Inflammatory macrophage treated with lipopolysaccharide for 4 hours (primary cell): ENCODE results near the gene LRFN3.
"Not testable (repeated sequence)": the region's sequence is repeated elsewhere in the genome, so short reads cannot be mapped to it uniquely, and the experiment has no call there.

Experiments used
- DNase-seq: peaks from one replicate; pipeline ENCODE4 v3.0.0-alpha.2; 2020

The LRFN3 gene

DNA sequence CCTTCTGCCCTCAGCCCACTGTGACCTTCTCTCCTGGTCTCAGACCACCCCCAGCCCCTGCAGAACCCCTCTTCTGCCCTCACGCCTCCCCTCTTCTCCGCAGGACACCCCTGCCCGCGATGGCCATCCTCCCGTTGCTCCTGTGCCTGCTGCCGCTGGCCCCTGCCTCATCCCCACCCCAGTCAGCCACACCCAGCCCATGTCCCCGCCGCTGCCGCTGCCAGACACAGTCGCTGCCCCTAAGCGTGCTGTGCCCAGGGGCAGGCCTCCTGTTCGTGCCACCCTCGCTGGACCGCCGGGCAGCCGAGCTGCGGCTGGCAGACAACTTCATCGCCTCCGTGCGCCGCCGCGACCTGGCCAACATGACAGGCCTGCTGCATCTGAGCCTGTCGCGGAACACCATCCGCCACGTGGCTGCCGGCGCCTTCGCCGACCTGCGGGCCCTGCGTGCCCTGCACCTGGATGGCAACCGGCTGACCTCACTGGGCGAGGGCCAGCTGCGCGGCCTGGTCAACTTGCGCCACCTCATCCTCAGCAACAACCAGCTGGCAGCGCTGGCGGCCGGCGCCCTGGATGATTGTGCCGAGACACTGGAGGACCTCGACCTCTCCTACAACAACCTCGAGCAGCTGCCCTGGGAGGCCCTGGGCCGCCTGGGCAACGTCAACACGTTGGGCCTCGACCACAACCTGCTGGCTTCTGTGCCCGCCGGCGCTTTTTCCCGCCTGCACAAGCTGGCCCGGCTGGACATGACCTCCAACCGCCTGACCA is 3.3 kb downstream of the LRFN3 start:
- no peak for DNase-seq

DNA sequence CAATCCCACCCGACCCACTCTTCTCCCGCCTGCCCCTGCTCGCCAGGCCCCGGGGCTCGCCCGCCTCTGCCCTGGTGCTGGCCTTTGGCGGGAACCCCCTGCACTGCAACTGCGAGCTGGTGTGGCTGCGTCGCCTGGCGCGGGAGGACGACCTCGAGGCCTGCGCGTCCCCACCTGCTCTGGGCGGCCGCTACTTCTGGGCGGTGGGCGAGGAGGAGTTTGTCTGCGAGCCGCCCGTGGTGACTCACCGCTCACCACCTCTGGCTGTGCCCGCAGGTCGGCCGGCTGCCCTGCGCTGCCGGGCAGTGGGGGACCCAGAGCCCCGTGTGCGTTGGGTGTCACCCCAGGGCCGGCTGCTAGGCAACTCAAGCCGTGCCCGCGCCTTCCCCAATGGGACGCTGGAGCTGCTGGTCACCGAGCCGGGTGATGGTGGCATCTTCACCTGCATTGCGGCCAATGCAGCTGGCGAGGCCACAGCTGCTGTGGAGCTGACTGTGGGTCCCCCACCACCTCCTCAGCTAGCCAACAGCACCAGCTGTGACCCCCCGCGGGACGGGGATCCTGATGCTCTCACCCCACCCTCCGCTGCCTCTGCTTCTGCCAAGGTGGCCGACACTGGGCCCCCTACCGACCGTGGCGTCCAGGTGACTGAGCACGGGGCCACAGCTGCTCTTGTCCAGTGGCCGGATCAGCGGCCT is 4.1 kb downstream of the LRFN3 start:
- DNase-seq: no peak

DNA sequence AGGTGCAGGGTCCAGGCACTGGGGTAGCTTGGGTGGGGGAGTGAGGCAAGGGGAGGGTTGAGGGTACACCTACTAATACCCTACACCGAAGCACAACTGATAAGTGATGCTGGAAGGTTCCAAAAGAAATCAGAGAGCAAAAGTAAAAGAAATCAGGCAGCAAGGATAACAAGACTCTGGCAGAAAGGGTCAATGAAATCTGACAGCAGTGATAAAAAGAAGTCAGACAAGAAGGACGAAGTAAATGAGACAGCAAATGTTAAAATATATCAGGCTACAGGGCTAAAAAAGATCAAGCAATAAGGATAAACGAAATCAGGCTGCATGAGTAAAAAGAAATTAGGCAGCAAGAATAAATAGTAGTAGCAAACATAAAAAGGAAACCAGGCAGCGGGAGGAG is 4.7 kb downstream of the LRFN3 start:
- no peak for DNase-seq

DNA sequence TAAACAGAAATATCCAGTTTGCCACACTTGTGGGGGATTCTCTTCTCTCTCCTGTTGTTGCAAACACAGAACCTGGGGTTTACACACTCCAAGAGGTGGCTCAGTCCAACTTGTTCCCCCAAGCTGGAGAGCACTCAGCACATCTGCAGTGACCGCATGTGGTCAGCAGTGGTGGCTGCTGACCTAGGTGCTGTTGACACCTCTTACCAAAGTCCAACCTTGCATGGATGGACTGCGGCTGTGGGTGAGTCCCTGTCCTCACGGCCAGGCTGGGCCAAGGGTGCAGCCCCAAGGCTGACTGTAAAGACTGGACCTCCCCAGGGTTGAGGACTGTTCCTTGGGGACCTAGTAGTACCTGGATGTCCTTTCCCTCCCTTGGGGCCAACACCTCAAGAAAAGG is 6.1 kb downstream of the LRFN3 start:
- DNase-seq: no peak

DNA sequence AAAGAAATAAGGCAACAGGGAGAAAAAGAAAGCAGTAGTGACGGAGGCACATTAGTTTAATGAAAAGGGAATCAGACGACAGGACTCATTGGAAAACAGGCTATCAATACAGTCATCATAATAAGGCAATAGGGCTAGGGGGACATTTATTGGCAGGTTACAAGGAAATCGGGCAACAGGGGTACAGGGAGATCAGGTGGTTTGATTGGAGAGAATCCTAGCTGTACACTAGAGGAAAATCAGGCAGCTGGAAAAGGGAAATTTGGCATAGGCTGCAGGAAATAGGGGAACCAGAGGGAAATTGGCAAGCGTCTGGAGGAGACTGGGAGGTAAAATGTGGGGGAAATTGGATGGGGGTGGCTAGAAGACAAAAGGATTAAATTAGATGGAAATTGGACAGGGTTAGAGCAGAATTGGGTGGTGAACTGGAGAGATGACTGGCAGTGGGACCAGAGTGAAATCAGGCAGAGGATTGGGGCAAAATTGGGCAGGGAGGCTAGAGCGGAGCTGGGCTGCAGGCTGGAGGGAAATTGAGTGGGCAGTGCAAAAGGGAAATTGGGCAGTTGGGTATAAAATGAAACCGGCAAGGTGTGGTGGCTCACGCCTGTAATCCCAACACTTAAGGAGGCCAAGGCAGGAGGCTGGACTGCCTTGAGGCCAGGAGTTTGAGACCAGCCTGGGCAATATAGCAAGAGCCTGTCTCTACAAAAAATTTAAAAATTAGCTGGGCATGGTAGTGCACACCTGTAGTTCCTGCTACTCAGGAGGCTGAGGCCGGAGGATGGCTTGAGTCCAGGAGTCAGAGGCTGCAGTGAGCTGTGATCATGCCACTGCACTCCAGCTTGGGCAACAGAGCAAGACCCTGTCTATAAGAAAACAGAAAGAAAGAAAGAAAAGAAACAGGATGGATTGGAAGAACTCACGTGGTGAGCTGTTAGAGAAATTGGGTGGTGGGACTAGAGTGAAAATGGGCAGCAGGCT is 7.4 kb downstream of the LRFN3 start:
- DNase-seq: no peak

DNA sequence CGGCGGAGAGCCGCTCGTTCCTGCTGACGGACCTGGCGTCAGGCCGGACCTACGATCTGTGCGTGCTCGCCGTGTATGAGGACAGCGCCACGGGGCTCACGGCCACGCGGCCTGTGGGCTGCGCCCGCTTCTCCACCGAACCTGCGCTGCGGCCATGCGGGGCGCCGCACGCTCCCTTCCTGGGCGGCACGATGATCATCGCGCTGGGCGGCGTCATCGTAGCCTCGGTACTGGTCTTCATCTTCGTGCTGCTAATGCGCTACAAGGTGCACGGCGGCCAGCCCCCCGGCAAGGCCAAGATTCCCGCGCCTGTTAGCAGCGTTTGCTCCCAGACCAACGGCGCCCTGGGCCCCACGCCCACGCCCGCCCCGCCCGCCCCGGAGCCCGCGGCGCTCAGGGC is 8.4 kb downstream of the LRFN3 start:
- DNase-seq: no peak

DNA sequence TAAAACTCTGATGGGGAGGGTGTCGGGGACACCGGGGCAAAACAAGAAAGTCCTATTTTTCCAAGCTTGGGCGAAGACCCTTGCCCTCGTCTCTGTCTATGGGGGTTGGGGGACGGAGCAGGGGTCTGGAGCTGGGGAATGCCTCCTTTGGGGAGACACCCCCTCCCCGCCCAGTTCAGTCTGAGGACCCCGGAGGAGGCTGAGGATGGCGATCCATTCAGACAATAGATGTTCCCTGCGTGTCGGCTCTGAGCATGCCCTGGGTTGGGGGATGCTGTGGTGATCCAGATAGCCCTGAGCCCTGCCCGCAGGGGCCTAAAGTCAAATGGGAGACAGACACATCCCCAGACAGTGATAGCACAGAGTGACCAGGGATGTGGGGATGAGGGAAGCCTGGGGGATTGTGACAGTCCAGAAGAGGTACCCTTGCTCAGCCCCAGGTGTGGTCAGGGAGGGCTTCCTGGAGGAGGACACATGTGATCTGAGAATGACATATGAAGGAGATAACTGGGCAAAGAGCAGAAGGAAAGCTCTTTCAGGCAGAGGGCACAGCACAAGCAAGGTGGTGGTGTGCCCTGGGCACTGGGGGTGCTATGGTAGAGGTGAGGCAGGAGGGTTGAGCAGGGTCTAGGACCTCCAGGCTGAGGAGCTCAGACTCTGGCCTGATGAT is 9.1 kb downstream of the LRFN3 start:
- no peak for DNase-seq

DNA sequence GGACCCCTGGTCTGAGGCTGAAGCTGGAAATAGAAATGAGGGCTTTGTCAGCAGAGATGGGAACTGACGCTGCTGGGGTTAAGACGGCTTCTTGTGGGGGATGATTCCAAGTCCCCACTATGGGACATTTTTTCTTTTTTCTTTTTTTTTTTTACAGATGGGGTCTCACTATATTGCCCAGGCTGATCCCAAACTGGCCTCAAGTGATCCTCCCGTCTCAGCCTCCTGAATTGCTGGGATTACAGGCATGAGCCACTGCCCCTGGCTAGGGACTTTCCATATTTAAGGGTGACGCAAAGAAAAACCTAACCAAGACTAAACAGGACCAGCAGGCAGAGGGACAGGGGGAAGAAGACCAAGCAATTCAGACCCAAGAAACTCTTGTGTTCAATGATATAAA is 10.0 kb downstream of the LRFN3 start:
- DNase-seq: no peak

DNA sequence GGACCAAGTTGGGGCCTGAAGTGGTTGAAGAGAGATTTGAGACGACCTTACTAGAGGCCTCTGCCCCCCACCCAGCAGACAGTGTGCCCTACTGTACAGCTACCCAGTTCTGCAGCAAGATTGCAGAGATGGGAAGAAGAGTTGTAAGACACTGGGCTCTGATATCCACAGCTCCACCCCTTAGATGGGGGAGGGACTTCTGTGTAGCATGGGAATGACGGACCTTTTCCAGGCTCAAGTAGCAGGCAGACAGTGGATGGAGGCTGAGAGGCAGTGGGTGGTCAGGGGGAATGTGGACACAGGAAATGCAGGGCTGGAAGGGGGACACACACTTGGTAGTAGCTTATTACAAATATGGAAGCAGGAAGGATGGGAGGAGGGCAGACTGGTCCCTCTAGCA is 13.0 kb downstream of the LRFN3 start:
- no peak for DNase-seq

DNA sequence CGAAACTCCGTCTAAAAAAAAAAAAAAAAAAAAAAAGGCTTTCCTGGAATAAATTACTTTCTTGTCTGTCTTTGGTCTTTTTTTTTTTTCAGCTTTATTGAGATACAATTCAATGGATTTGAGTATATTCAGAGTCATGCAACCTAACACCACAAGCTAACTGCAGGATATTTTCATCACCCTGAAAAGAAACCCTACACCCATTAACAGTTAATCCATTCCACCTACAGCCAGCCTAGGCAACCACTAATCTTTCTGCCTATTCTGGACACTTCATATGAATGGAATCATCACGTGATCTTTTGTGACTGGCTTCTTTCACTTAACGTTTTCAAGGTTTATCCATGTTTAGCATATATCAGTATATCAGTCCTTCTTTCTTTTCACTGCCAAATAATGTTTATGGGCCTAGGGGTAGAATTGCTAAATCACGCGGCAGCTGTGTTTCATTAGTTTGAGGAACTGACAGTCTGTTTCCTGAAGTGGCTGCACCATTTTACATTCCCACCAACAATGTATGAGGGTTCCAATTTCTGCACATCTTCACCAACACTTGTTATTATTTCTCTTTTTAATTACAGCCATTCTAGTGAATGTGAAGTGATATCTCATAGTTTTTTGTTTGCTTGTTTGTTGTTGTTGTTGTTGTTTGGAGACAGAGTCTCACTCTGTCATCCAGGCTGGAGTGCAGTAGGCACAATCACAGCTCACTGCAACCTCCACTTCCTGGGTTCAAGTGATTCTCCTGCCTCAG is 19.9 kb downstream of the LRFN3 start:
- no peak for DNase-seq

DNA sequence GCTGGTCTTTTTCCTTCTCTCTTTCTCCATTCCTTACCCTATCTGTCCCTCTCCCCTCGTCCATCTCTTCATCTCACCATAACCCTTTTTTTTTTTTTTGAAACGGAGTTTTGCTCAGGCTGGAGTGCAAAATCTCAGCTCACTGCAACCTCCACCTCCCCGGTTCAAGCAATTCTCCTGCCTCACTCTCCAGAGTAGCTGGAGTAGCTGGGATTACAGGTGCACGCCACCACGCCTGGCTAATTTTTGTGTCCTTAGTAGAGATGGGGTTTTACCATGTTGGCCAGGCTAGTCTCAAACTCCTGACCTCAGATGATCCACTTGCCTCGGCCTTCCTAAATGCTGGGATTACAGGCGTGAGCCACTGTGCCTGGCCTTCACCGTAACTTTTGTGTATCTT is 21.2 kb downstream of the LRFN3 start:
- not testable (repeated sequence) for DNase-seq

DNA sequence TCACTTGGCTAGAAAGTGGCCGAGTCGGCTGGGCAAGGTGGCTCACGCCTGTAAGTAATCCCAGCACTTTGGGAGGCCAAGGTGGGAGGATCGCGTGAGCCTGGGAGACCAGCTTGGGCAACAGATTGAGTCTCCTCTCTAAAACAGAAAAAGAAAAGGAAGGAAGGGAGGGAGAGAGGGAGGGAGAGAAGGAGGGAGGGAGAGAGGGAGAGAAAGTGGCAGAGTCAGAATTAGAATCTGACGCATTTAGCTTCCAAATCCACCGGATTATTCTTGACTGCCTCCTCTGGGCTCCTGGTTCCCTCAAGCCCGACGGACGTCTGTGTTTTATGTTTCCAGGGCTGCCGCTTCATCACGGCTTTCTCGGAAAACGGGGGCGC is 22.5 kb downstream of the LRFN3 start:
- DNase-seq: no peak

DNA sequence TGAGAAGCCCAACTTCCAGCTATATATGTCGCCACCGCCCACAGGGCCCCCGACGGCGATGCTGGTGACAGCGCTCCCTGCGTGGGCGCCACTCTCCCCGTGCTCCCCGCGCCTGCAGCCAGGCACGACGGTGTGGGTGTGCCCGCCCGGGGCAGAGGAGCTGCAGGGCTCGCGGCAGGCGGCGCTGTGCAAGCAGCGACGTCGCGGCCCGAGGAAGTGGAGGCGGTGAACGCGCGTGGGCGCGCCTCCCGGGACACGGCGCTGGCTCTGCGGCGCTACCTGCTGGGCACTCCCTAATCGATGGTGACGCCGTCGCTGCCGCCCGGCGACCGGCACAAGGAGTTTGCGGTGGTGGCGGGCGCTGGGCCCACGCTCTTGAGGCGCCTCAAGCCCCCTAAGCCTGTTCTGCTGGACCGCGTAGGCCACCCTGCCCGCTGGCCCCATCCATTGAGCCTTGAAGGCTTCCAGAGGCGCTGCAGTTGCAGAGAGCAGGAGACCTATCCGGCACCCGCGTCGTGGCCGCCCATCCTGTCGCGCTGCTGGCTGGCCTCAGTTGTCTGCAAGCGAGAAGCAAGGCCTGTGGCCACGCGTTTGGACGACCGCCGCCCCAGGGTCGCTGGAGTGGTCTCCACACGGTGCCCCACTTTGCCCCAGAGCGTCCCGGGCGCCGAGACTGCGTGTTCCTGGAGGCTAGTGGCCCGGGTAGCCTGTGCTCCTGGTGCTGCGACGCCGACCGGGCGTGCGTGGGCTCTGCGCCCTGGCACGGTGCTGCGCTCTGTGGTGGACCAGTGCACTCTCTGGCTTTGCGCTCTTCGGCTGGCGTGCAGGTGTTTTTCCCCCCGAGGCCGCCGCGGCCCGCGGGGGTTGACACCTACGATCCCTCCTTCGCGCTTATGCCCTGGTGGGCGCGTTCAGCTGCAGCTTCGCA is 23.1 kb downstream of the LRFN3 start:
- peak; percentile 65 for DNase-seq

DNA sequence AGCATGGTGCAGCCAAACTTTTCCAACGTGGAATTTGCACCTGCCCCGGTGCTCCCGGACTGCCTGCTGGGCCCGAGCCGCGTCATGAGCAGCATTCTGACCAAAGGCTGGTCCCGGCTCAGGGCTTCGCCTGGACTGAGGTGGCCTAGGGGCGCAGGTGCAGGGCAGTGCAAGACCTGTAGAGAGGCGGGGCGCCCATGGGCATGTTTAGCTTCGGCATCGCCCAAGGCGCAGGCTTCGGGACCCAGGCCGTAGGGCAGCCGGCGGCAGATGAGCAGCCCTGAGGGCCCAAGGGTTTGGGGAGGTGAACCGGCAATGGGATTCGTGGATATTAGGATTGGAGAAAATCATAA is 23.8 kb downstream of the LRFN3 start:
- no peak for DNase-seq

DNA sequence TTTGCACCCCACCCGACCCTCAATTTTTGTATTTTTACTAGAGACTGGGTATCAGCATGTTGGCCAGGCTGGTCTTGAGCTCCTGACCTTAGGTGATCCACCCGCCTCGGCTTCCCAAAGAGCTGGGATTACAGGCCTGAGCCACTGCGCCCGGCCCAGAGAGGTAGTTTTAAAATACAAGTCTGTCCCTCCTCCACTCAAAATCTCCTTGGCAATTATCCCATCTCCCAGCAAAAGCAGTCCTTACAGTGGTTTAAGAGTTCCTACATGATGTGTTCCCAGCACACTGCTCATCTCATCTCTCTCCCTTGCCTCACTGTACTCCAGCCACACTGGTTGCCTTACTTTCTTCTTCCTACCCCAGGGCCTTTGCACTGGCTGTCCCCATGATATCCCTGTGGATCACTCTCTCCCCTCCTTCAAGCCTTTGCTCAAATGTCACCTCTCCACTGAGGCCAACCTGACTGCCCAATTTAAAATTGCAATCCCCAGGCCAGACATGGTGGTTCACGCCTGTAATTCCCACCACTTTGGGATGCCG is 24.3 kb downstream of the LRFN3 start:
- DNase-seq: no peak

DNA sequence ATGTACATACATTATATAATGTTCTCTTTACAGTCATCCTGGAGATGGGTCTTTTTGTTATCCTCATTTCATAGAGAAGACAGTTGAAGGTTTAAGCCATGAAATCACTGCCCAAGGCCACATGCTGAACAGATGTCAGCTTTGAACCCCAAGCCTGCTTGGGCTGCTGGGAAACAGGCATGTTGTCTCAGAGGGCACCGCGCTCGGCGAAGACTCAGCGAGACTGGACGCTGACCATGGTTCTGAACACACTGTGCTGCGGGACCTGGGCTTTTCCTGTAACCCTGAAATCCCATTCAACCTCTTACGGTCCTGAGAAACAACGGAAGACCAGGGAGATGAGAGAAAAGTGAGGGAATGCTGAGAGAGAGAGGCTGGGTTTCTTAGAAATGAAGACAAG is 27.3 kb downstream of the LRFN3 start:
- peak; percentile 37 for DNase-seq

DNA sequence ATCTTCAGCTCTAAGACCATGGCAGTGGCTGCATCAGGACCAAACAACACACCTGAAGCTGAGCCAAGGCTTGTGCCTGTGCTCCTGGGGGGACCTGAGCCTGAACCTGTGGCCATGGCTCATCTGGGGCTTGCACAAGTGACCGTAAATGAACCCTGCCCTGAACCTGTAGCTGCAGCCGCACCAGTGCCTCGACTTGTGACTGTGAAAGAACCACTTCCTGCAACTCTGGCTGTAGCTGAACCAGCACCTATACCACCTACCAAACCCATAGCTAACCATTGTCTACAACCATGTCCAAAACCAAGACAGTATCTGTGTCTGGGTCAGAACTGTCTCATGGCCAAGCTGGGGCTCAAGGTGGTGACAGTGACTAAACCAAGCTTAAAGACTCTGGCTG is 30.6 kb downstream of the LRFN3 start:
- no peak for DNase-seq

DNA sequence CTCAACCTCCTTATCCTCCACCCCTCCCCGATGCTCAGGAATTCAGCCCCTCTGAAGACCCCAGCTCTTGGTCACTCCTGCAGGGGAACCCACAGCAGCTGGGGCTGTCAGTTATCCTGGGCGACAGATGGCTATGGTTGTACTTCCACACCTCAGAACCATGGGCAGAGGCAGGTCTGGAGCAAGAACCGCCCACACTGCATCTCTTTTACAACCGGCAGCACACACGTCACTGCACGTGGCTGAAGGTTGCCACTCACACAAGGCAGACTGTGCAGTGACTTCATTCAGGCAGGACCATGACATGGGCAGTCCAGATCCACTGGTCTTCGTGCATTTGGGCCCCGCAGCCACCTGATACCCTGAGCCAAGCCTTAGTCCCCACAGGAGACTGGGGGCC is 37.3 kb downstream of the LRFN3 start:
- peak; percentile 30 for DNase-seq

DNA sequence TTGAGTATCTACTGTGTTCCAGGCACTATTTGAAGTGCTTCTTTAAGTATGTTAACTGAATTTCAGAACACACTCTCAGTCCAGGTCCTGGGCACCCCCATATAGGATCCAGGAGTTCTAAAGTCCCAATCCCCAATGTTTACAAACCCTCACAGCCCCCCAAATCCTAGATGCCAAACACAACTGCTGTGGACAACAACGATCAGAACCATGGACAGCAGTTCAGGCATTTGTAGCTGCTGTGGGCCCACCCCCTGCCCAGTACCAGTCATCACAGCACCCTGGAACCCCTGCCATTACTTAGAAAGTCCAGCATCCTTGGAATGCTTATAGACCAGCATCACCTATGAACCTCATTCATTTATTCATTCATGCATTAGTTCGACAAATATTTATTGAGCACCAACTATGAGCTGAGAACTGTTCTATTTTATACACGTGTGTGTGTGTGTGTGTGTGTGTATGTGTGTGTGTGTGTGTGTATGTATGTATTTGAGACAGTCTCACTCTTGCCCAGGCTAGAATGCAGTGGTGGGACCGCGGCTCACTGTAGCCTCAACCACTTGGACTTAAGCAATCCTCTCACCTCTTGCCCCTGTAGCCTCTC is 39.5 kb downstream of the LRFN3 start:
- no peak for DNase-seq

DNA sequence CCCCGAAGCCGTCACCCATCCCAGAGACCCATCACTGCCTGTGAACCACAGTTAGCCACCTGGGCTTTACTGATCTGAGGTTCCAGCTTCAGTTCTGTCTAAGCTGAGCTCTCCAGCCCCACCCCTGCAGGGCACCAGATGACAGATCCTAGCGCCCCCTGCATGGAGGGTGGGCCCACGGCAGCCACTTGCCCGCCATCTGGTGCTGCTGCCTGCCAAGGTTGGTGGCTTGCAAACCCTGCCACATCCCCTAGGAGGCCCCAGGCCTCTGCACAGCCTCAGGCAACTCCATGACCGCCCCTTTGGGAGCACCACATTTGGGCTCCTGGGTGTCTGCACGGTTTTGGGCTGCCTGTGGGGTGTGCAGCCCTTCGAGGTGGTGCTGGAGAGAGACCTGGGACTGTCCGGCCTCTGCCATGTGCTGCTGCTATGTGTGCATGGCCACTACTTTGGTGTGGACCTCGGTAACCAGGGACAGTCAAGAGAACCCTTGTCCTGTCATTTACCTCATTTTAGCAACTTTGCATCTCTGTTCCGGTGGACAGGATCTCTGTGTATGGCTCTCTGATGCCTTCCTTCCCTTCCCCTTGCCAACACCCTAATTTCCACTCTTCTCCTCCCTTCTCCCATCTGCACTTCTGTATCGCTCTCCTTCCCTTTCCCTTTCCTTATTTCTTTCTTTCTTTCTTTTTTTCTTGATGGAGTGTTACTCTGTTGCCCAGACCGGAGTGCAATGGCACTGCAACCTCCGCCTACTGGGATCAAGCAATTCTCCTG is 41.5 kb downstream of the LRFN3 start:
- DNase-seq: peak; percentile 10
